Measurements from ENCODE around the gene ADRM1. TPM values are rescaled to one million over a fixed set of nuclear protein-coding genes. Genes with fewer than 3 reads are reported as not detected.

The ADRM1 gene
- total and polyA plus RNA-seq, 8 donors = 30.0 to 96.9 (median 43.5) TPM

- TF ChIP-seq, protein P1, sequence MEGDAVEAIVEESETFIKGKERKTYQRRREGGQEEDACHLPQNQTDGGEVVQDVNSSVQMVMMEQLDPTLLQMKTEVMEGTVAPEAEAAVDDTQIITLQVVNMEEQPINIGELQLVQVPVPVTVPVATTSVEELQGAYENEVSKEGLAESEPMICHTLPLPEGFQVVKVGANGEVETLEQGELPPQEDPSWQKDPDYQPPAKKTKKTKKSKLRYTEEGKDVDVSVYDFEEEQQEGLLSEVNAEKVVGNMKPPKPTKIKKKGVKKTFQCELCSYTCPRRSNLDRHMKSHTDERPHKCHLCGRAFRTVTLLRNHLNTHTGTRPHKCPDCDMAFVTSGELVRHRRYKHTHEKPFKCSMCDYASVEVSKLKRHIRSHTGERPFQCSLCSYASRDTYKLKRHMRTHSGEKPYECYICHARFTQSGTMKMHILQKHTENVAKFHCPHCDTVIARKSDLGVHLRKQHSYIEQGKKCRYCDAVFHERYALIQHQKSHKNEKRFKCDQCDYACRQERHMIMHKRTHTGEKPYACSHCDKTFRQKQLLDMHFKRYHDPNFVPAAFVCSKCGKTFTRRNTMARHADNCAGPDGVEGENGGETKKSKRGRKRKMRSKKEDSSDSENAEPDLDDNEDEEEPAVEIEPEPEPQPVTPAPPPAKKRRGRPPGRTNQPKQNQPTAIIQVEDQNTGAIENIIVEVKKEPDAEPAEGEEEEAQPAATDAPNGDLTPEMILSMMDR (IDR thresholded peaks at IDR 0.05) = no peak
- intact Hi-C loops (cut with DNase I) = loop anchor here (5.0 to 10.0 kb wide), 2 partner anchors 71 to 79 kb away; no protein-coding TSS in a partner anchor
- peaks cover 16 to 33% of the 10 kb centered on the region in 2 donors for H3K4me1 ChIP-seq
- H3K9me3 ChIP-seq = no peaks in the 10 kb centered on the region
- peak overlapping the region; percentile 93 to 96 for H3K4me3 ChIP-seq
- H3K36me3 ChIP-seq = peaks cover 0 to 54% of the 10 kb centered on the region in 2 donors
- DNase-seq (peak in 1 of 4 donors; percentile 79), ATAC-seq (peak; percentile 3)
- H3K27ac ChIP-seq = peak overlapping the region; percentile 45 to 98
- no peaks in the 10 kb centered on the region for H3K27me3 ChIP-seq
Observed at GRCh38 chr20:62303340-62304226, 786 bp downstream of the ADRM1 start.

DNA sequence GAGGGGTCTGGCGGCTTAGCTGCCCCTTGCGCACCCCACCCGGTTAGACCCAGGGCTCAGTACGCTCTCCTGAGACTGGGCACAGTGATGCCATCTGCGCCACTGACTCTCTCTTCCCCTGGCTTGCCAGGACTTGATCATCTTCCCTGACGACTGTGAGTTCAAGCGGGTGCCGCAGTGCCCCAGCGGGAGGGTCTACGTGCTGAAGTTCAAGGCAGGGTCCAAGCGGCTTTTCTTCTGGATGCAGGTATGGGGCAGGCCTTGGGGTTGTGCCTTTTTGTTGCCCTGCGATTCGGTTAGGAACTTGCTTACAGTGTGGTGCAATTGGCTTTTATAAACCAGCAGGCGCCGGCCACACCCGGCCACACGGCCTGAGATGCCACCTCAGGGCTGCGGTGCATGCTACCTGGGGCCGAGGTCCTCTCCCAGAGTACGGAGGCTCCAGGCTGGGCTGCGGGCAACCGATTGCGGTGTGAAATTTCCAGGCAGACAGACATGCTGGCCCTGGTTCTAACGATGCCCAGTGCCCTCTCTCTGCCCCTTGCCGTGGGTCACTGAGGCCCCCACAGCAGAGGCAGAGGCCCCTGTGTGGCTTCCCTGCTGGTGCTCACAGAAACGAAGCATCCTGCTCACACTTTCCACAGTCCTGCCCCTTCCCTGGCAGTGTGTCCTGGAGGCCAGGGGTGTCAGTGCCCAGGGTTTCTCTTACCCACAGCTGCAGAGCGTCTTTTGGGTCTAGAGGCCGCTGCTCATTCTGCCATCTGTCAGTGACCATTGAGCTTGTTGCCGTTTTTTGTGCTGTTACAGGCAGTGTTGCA, 1.7 kb downstream of the ADRM1 start:
- peaks cover 0 to 56% of the 10 kb centered on the region in 2 donors for H3K36me3 ChIP-seq
- no peak for ATAC-seq
- H3K4me1 ChIP-seq = peaks cover 16 to 33% of the 10 kb centered on the region in 2 donors
- TF ChIP-seq, protein P1 (IDR thresholded peaks at IDR 0.05) = no peak
- H3K27me3 ChIP-seq = no peaks in the 10 kb centered on the region
- no peaks in the 10 kb centered on the region for H3K9me3 ChIP-seq
- intact Hi-C loops (cut with DNase I) = loop anchor here (5.0 to 10.0 kb wide), 2 partner anchors 70 to 78 kb away; no protein-coding TSS in a partner anchor
- peak overlapping the region in 1 of 2 donors; percentile 98 for H3K27ac ChIP-seq
- H3K4me3 ChIP-seq = peak overlapping the region; percentile 93 to 96
- no peak for DNase-seq

DNA sequence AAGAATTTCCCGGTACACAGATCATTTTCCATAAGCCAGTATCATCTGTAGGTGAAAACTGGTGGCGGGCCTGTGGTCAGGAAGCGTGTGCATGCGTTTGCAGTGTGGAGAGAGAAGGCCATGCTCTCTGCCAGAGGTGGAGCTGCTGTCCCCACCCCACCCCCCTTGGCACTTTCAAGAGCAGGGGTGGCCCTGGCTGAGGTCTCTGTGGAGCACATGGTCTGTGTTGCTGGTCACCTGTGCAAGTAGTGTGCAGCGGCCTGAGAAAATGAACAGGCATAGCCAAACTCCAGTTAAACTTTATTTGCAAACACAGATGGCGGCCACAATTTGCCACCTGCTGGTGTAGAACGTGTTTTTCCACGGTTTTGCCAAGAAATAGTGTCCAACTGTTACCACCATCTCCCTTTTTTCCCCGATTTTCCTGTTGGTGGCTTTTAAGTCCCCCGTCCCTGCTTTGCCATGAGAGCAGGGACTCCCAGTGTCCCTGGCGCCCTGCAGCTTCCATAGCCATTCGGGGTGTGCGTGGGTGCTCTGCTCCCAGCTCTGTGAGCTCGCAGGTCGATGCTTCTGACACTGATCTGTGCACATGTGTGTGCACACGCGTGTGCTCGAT, 2.5 kb downstream of the ADRM1 start:
- intact Hi-C loops (cut with DNase I) = loop anchor here in 1 of 2 donors (10.0 kb wide), 1 partner anchor 70 kb away; no protein-coding TSS in a partner anchor
- peak overlapping the region in 1 of 2 donors; percentile 93 for H3K4me3 ChIP-seq

GRCh38 chr20:62305765-62306413, 3.1 kb downstream of the ADRM1 start:
- H3K4me1 ChIP-seq = peaks cover 16 to 33% of the 10 kb centered on the region in 2 donors
- no peak for ATAC-seq
- peaks cover 0 to 69% of the 10 kb centered on the region in 2 donors for H3K36me3 ChIP-seq
- no peak overlapping the region for H3K27ac ChIP-seq
- no peaks in the 10 kb centered on the region for H3K27me3 ChIP-seq
- H3K9me3 ChIP-seq = no peaks in the 10 kb centered on the region
- intact Hi-C loops (cut with DNase I) = loop anchor here in 1 of 2 donors (10.0 kb wide), 1 partner anchor 69 kb away; no protein-coding TSS in a partner anchor
- no peak overlapping the region for H3K4me3 ChIP-seq
- TF ChIP-seq, protein P1 (IDR thresholded peaks at IDR 0.05) = no peak
- DNase-seq = peak in 1 of 4 donors; percentile 23

More for the DNA sequence above, 2.5 kb downstream of the ADRM1 start:
- no peaks in the 10 kb centered on the region for H3K27me3 ChIP-seq
- no peak overlapping the region for H3K27ac ChIP-seq
- H3K9me3 ChIP-seq = no peaks in the 10 kb centered on the region
- ATAC-seq (no peak), DNase-seq (no peak)
- peaks cover 0 to 63% of the 10 kb centered on the region in 2 donors for H3K36me3 ChIP-seq
- TF ChIP-seq, protein P1 (IDR thresholded peaks at IDR 0.05) = no peak
- H3K4me1 ChIP-seq = peaks cover 16 to 33% of the 10 kb centered on the region in 2 donors

Data from left lung (tissue), 10 donors.